Right cardiac atrium (tissue), 5 donors: ENCODE measurements around the gene FGD5. TPM values are rescaled to one million over a fixed set of nuclear protein-coding genes. Genes with fewer than 3 reads are reported as not detected.

Experiments
- ATAC-seq, 2 donors: fragments of 200-7000 bp; cut with Tn5 transposase; one replicate each; pipeline versions ENCODE4 v1.8.0 to v1.9.1; 2020; ENCODE audit warnings: moderate library complexity in 2 of 2, mild to moderate bottlenecking in 1 of 2
- DNase-seq, 3 donors: peaks; one replicate each; pipeline ENCODE4 v3.0.0-alpha.2; 2020
- H3K27ac ChIP-seq: one replicate; pipeline ENCODE4 v1.5.1; 2013; ENCODE audit warnings: mild to moderate bottlenecking, low read length, control low read depth, moderate library complexity
- H3K27me3 ChIP-seq: one replicate; pipeline ENCODE4 v1.6.1; 2013; ENCODE audit not compliant: control insufficient read depth, insufficient read depth
- H3K4me1 ChIP-seq: one replicate; pipeline ENCODE4 v1.6.1; 2013; ENCODE audit warnings: low read length; ENCODE audit not compliant: control insufficient read depth, insufficient read depth
- H3K4me3 ChIP-seq: one replicate; pipeline ENCODE4 v1.5.1; 2013; ENCODE audit warnings: low read length, control low read depth
- H3K9me3 ChIP-seq: one replicate; pipeline ENCODE4 v1.6.1; 2013; ENCODE audit warnings: low read length; ENCODE audit not compliant: control insufficient read depth
- WGBS: extraction: QIAGEN DNeasy Blood & Tissue Kit; methylation state at CpG from one replicate; pipeline ENCODE4 v1.1.7; 2013; 5-methylcytosine and 5-hydroxymethylcytosine counted together
- intact Hi-C, 4 donors: fragments of 100-400 bp; cut with DNase I; formaldehyde crosslinking; loops; one replicate each; pipeline versions ENCODE4 v1.11.0 to v1.14.0; 2022 to 2023
- polyA plus RNA-seq: library from polyadenylated mRNA; stranded (reverse); fragments of 200-250 nt; gene quantifications from one replicate; pipeline ENCODE4 v1.2.3, GENCODE V29; 2013
- total RNA-seq, 4 donors: library from RNA; stranded (reverse); fragmentation: NEBNext Ultra II Directional; extraction: Animal tissue kit (Norgen Biotek cat#: 25700); gene quantifications; one replicate each; pipeline ENCODE4 v1.2.1, GENCODE V29; 2021
- donor health status: healthy with polysubstance abuse.
- donor health status: DM: no; HTN: yes; CAD: no.
- donor health status: DM: no; HTN: no; CAD: no.
- donor health status: DM: no; HTN: yes; CAD: no; lungs with severe emphysema.
- donor health status: DM: yes; HTN: yes; CAD: no.

FGD5 gene
- total and polyA plus RNA-seq, 5 donors, result 8.6 to 30.5 (median 21.2) TPM

DNA sequence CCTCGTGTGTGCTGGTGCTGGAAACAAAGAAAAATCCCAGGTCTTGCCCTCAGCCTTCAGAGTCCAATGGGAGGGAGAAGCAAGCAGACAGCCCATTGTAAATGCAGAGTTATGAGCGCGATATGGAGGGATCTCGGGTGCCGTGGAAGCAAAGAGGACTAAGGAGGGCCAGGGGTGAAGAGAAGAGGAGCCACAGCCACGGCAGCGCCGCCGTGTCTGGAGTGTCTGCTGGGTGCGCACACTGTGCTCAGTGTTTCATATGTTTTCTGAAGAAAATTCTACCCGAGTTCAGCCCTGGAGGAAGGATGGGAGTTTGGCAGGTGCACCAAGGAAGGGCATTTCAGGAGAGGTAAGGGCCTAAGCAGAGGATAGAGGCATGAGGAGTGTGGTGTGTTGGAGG lies 92.9 kb downstream of the FGD5 start:
- no peak overlapping the region for H3K4me3 ChIP-seq
- no peaks in the 10 kb centered on the region for H3K27me3 ChIP-seq
- no peak overlapping the region for H3K27ac ChIP-seq
- DNase-seq, result no peak
- H3K9me3 ChIP-seq, result no peaks in the 10 kb centered on the region
- WGBS, result 89% methylated on average over 11 of the region's 11 CpGs
- intact Hi-C loops, result loop anchor here in 1 of 4 donors (10.0 kb wide), 1 partner anchor 237 kb away; the partner anchor contains the start of gene C3orf20
- no peak for ATAC-seq
- H3K4me1 ChIP-seq, result peaks cover 7% of the 10 kb centered on the region

DNA sequence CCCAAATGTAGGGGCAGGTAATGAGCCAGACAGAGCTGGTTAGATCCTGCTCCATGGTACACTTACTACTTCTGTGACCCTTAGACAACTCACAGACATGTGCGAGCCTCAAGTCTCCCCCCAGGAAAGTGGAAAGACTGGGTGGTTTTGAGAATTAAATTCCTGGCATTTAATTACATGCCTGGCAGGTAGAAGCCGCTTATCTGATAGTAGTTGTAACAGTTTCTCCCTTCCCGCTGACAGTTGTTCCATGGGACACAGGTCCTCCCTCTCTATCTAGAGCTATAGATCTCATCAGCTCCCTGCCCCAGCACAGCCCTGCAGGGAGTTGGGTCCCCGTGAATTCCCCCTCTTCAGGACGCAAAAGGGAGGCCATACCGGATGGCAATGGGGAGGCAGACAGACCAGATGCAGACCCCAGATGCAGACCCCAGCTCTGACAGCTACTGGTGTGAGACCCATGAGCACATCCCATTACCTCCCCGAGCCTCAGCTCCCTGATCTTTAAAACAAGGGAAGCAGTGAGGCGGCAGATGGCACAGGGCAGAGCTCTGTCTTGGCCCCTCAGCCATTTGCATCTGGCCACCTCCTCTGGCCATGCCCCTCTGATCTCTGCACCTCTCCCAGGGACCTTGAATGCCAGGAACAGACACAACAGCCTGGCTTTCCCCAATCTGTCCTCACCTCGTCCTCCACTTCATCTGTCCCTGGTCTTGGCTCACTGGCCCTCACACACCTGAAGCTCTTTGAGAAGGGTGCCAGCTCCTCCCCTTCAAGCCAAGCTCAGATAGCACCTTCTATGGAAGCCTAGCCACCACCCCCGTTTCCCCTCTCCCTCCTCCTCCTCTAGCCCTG lies 94.5 kb downstream of the FGD5 start:
- Histone ChIP-seq H3K27ac (no peak overlapping the region), H3K27me3 (no peaks in the 10 kb centered on the region), H3K9me3 (no peaks in the 10 kb centered on the region), H3K4me1 (peaks cover 3% of the 10 kb centered on the region), H3K4me3 (no peak overlapping the region)
- no peak for ATAC-seq
- DNase-seq, result no peak
- WGBS, result 82% methylated on average over 10 of the region's 10 CpGs
- intact Hi-C loops, result loop anchor here in 1 of 4 donors (10.0 kb wide), 1 partner anchor 238 kb away; the partner anchor contains the start of gene C3orf20

DNA sequence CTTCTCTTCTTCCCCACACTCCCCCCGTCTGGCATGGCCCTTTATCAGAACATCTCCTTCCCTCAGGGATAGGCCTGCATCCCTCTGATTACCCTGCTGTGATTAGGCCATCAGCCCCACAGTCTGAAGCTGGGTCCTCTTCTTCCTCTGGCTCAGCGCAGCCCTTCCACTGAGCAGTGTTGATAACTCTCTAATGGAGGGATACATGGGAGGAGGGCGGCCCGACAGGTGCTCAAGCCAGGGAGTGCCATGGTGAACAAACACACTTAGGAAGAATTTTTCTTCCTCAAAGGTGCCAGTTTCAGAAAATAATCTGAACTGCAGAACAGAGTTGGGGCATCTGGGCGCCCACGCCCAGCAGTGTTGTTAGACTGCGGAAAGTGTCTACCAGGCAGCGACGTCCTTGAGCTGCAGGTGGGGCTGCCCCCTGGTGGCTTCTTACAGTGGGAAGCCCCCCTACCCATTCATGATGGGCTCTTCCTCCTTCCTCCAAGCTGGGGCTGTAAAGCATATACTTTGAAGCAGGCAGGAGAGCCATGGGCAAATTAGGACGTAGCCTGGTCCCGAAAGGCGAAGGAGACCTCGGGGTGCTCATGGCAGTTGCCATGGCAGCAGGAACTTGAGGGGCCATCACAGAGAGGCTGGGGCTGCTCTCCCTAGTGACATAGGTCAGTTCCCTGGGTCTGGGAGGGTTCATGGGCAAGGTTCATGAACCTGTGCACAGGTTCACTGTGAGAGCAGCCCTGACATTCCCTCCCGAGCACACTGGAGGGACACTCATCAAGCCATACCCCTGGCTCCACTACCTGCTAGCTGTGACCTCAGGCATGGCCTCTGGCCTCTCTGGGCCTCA lies 95.4 kb downstream of the FGD5 start:
- Histone ChIP-seq H3K4me3 (no peak overlapping the region), H3K9me3 (no peaks in the 10 kb centered on the region), H3K27me3 (no peaks in the 10 kb centered on the region), H3K27ac (no peak overlapping the region), H3K4me1 (peaks cover 3% of the 10 kb centered on the region)
- 88% methylated on average over 14 of the region's 14 CpGs for WGBS
- ATAC-seq (no peak), DNase-seq (no peak)
- intact Hi-C loops, result loop anchor here in 1 of 4 donors (10.0 kb wide), 1 partner anchor 239 kb away; the partner anchor contains the start of gene C3orf20

DNA sequence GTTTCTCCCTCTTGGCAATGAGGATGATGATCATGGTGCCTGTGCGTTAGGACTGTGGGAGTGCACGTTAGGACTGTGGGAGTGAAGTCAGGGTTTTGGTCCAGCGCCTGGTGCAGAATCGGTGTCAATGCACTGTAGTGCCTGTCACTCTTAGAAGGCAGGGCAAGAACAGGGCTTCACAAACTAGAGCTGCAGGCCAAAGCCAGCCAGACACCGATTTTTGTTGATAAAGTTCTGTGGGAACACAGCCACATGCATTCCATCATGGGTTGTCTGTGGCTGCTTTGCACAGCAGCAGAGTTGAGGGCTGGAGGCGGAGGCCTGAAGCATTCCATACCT lies 96.0 kb downstream of the FGD5 start:
- no peak for ATAC-seq
- intact Hi-C loops, result loop anchor here in 2 of 4 donors (5.0 to 10.0 kb wide), 2 partner anchors 122 to 240 kb away; partner anchors contain the start of gene C3orf20 (in 1 of the 2)
- Histone ChIP-seq H3K4me1 (peaks cover 3% of the 10 kb centered on the region), H3K9me3 (no peaks in the 10 kb centered on the region), H3K4me3 (no peak overlapping the region), H3K27ac (no peak overlapping the region), H3K27me3 (no peaks in the 10 kb centered on the region)
- DNase-seq, result no peak
- 49% methylated on average over 6 of the region's 6 CpGs for WGBS

DNA sequence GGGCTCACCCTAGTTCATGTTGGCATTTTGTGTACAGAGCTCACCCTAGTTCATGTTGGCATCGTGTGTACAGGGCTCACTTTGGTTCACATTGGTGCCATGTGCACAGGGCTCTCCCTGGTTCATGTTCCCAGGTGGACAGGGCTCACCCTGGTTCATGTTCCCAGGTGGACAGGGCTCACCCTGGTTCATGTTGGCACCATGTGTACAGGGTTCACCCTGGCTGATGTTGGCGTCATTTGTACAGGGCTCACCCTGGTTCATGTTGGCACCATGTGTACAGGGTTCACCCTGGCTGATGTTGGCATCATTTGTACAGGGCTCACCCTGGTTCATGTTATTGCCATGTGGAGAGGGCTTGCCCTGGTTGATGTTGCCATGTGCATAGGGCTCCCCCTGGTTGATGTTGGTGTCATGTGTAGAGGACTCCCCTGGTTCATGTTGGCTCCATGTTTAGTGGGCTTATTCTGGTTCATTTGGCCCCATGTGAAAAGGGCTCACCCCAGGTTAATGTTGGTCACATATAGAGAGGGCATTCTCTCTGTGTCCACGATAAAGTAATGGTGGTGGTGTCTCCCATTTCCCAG lies 97.0 kb downstream of the FGD5 start:
- ATAC-seq (peak; percentile 19 to 22), DNase-seq (no peak)
- intact Hi-C loops, result loop anchor here in 2 of 4 donors (5.0 to 10.0 kb wide), 2 partner anchors 123 to 241 kb away; partner anchors contain the start of gene C3orf20 (in 1 of the 2)
- no peaks in the 10 kb centered on the region for H3K27me3 ChIP-seq
- no peak overlapping the region for H3K4me3 ChIP-seq
- 85% methylated on average over 3 of the region's 3 CpGs for WGBS
- no peaks in the 10 kb centered on the region for H3K9me3 ChIP-seq
- H3K4me1 ChIP-seq, result peaks cover 3% of the 10 kb centered on the region
- H3K27ac ChIP-seq, result no peak overlapping the region

DNA sequence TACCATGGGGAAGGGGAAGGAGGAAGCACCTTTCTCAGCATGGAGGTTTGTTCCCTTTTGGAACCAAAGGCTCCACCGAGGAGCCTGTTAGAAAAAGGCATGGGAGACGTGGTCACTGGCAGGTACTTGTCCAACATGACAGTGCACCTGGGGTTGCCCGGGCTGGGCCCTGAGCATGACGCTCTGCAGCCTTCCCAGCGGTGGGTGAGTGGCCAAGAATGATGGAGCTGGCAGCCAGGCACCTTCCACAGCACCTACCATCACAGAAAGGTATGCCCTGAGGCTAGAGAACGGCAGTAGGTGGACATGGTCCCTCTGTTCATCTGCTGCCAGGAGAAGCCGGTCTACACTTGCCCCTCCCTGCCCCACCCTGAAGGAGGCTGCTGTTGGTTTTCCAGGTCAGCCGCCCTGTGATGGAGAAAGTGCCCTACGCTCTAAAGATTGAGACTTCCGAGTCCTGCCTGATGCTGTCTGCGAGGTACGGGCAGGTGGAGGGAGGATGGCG lies 99.6 kb downstream of the FGD5 start:
- ATAC-seq (no peak), DNase-seq (no peak)
- 85% methylated on average over 13 of the region's 13 CpGs for WGBS
- no peaks in the 10 kb centered on the region for H3K27me3 ChIP-seq
- no peak overlapping the region for H3K4me3 ChIP-seq
- H3K9me3 ChIP-seq, result no peaks in the 10 kb centered on the region
- intact Hi-C loops, result loop anchor here in 2 of 4 donors (5.0 to 10.0 kb wide), 2 partner anchors 126 to 244 kb away; partner anchors contain the start of gene C3orf20 (in 1 of the 2)
- peaks cover 3% of the 10 kb centered on the region for H3K4me1 ChIP-seq
- no peak overlapping the region for H3K27ac ChIP-seq

DNA sequence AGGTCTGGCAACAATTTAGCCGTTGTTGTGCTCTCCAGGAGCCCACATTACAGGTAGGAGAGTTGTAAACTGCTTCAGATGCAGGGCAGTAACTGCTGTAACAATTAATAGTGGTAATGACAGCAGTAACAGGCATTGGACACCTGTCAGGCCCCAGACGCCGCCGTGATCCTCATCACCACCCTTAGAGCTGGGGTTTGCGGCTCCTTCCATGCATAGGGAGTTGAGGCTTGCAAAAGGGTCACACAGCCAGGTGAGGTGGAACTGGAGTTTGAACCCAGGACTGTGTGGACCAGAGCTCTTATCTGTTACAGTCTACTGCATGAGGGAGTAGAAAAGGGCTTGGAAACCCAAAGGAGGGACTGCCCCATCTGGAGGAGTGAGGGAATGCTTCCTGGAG lies 101.8 kb downstream of the FGD5 start:
- no peaks in the 10 kb centered on the region for H3K27me3 ChIP-seq
- no peaks in the 10 kb centered on the region for H3K9me3 ChIP-seq
- 87% methylated on average over 5 of the region's 5 CpGs for WGBS
- no peaks in the 10 kb centered on the region for H3K4me1 ChIP-seq
- intact Hi-C loops, result loop anchor here (2.0 to 10.0 kb wide), 6 partner anchors 128 to 284 kb away; partner anchors contain the start of genes C3orf20 (in 1 of the 4) and CAPN7 (in 1 of the 4)
- H3K4me3 ChIP-seq, result no peak overlapping the region
- no peak overlapping the region for H3K27ac ChIP-seq
- ATAC-seq, result peak in 1 of 2 donors; percentile 12
- no peak for DNase-seq

DNA sequence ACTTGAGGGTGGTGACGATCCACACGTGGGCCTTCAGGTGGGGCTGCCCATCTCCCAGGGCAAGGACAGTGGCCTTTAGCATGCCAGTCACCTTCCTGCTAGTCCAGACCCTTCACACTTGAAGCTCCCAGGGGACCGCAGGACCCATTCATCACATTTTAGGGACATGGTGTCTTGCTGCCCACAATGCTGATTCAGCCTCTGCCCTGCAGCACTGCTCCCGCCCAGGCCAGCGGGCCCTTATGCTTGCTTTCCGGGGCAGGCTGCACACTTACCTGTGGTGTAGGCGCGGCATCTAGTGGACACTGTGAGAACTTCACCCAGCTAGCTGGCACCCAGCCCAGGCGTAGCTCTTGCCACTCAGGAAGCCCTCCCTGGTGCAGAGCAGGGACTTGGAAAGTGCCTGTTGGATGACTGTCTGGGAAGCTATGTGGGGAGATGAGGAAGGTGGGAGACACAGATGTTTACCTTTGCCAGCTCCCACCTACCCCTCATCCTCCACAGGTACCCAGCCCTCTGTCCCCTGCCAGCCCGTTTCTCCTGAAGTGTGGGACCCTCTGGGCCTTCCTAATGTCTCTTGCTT lies 102.4 kb downstream of the FGD5 start:
- peak; percentile 91 to 93 for ATAC-seq
- Histone ChIP-seq H3K4me3 (no peak overlapping the region), H3K4me1 (no peaks in the 10 kb centered on the region), H3K9me3 (no peaks in the 10 kb centered on the region), H3K27ac (no peak overlapping the region), H3K27me3 (no peaks in the 10 kb centered on the region)
- intact Hi-C loops, result loop anchor here (2.0 to 10.0 kb wide), 6 partner anchors 128 to 284 kb away; partner anchors contain the start of genes C3orf20 (in 1 of the 4) and CAPN7 (in 1 of the 4)
- 17% methylated on average over 10 of the region's 10 CpGs for WGBS
- DNase-seq, result peak; percentile 87 to 96 (median 95)

DNA sequence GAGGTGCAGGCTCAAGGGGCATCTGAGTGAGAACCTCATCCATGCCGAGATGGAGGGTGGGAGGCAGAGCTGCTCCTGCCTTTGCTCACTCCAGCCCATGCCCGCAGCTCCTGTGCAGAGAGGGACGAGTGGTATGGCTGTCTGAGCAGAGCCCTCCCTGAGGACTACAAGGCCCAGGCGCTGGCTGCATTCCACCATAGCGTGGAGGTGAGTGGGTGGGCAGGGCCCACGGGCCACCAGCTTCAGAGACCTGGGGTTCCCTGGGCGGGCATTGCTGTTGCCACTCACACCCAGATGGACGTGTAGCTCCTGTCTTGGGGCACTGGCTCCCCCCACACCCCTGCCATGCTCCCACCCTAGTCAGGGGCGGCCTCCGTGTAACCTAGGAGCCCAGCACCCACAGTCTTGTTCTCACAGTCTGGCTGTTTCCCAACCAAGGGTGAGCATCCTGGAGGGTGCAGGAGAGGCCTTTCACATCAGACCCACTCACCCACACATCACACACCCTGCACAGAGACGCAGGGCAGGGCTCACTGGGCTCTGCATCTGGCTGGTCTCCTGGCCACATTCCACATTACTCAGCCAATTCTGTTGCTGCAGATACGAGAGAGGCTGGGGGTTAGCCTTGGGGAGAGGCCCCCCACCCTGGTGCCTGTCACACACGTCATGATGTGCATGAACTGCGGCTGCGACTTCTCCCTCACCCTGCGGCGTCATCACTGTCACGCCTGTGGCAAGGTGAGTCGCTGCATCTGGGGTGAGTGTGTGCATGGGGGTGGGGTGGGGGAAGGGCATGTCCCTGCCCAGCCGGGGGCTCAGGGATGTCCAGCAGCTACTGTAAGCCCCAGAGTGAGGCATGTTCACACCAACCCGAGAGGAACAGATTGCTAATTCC lies 103.3 kb downstream of the FGD5 start:
- no peak for ATAC-seq
- H3K27me3 ChIP-seq, result no peaks in the 10 kb centered on the region
- H3K4me3 ChIP-seq, result no peak overlapping the region
- H3K4me1 ChIP-seq, result no peaks in the 10 kb centered on the region
- H3K27ac ChIP-seq, result no peak overlapping the region
- no peaks in the 10 kb centered on the region for H3K9me3 ChIP-seq
- intact Hi-C loops, result loop anchor here (2.0 to 10.0 kb wide), 6 partner anchors 129 to 283 kb away; partner anchors contain the start of genes C3orf20 (in 1 of the 4) and CAPN7 (in 1 of the 4)
- 81% methylated on average over 21 of the region's 21 CpGs for WGBS
- DNase-seq, result no peak
